HG03196 (cell line): Measurements from ENCODE around the gene PAK6.

Experiments used
- ATAC-seq: cut with Tn5 transposase; IDR thresholded peaks from one replicate; pipeline ENCODE4 v1.9.1; 2021; ENCODE audit not compliant: unreplicated experiment

Gene PAK6

GRCh38 chr15:40275523-40275922, 36.7 kb downstream of the PAK6 start:
- ATAC-seq = no peak

GRCh38 chr15:40275954-40276353, 37.1 kb downstream of the PAK6 start:
- no peak for ATAC-seq

- ATAC-seq = no peak
These were observed 38.1 kb downstream of the PAK6 start for GRCh38 chr15:40276927-40277326.

DNA sequence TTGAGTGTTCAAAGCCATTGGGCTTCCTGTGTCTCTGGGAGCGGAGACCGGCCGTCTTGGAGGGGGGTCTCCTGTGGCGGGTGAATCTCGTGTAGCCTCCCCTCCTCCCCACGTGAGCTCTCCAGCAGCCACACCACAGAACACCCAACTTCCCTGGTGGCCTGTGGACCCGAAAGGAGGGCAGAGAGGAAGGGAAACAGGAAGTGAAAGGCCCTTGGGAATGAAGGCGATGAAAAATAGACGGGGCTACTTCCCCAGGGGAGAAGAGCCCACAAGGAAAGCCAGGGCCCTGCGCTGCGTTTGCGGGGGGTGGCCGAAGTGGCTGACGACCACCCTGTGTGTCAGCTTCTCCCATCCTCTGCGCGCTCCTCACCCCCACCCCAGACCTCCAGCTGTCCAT, 38.6 kb downstream of the PAK6 start:
- ATAC-seq = no peak

DNA sequence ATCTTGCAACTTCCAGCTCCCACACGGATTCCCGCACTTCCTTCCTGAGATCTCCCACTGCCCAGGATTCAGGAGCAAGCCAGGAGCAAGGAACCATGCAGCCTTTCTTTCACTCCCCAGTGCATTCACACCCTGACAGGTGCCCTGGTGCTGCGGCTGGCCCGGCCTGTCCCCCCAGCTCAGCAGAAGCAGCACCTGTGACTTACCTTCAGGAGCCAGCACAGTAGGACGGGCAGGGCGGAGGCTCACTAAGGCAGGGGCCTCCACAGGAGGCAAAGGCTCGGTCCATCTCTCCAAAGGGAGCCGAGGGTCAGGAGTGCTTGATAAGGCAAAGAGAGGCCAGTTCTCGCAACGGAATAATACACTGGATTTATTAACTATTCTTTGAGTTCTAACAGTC, 39.2 kb downstream of the PAK6 start:
- ATAC-seq = no peak

DNA sequence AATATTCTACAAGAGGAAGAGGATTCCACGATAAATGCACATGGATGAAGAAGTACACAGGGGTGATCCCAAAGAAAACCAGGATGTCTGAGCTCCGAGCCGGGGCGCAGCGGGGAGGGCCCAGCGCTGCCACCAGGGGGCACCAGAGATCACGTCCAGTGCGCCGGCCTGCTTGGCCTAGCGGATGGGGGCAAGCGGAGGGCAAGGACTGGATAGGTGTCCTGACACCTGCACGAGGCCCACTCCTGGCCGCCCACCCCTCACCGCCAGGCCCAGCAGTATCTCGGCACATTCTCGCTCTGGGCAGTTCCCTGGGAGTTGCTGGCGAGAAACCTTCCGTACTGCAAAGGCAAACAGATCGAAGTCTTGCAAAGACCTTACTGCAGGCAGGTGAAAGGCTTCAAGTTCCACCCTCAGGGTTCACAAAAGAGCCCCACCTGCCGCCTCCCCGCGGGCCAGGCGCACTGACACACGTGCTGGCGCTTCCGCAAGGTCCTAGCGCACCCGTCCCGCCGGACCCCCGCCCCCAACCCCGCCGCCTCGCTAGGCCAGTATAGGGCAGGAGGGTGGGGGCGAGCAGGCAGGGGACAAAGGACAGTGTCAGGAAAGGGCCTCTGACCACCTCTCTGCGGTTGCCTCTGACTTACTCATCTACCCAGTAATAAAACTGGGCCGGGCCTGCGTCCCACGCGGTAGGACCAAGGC, 40.7 kb downstream of the PAK6 start:
- no peak for ATAC-seq

GRCh38 chr15:40280260-40281056, 41.6 kb downstream of the PAK6 start:
- no peak for ATAC-seq

DNA sequence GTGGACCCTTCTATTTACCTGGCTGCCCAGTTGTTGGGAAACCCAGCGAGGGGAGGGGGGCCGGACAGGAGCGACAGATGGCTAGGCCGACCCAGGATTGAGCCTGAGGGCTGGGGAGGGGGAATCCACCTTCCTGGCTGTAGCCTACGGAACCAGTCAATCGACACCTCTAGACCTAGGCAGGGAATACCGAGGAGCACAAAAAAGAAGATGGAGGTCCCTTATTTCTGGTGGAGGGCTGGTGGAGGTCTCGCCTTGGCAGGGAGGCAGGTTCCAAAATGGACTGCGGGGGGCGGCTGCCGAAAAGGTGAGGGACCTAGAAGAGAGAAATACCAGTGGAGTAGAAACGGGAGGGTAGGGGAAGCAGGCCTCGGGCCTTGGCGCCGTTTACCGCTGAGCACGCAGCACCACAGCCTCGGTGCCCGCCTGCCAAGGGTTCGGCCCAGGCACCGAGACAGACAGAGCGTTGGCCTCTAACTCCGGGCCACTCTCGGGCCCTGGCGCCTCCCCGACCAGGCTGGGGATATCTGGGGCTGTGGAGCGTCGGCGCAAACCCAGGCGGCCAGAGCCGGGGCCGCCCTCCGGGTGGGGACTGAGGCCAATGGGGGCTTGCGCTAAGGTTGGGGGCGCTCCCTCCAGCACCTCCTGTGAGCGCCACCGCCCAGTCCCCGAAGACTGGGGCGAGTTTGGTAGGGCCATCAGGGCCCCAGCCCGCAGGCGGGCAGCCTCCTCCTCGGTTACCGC, 42.4 kb downstream of the PAK6 start:
- no peak for ATAC-seq

- no peak for ATAC-seq
These were observed 42.9 kb downstream of the PAK6 start for GRCh38 chr15:40281801-40282146.

GRCh38 chr15:40282147-40282868, 43.4 kb downstream of the PAK6 start:
- ATAC-seq = no peak

- no peak for ATAC-seq
These were observed 44.2 kb downstream of the PAK6 start, which contains the start of gene ANKRD63 for GRCh38 chr15:40282869-40283614. Gene ANKRD63, minus strand, starts transcription at chr15:40283064. Its CDS starts 478 bp downstream, at chr15:40282586.

- no peak for ATAC-seq
These were observed 44.9 kb downstream of the PAK6 start for GRCh38 chr15:40283615-40284300.

DNA sequence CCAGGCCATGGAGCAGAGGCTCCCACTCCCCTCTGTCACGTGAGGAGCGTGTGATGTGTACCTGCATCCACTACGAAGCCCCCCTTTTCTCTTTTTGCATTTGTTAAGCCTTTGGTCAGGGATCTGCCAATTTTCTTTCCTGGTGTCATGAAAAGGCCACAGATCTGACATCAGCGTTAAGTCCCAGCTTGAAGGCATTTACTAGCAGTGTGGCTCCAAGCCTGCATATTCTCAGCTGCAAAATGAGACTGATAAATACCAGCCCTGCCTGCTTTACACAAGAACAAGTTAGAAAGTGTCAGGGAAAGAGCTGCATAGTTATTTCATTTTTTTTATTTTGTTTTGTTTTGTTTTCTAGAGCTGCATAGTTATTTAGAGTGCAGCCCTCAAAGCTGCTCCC, 46.3 kb downstream of the PAK6 start:
- no peak for ATAC-seq

- ATAC-seq = no peak
These were observed 46.7 kb downstream of the PAK6 start for GRCh38 chr15:40285554-40286011.

DNA sequence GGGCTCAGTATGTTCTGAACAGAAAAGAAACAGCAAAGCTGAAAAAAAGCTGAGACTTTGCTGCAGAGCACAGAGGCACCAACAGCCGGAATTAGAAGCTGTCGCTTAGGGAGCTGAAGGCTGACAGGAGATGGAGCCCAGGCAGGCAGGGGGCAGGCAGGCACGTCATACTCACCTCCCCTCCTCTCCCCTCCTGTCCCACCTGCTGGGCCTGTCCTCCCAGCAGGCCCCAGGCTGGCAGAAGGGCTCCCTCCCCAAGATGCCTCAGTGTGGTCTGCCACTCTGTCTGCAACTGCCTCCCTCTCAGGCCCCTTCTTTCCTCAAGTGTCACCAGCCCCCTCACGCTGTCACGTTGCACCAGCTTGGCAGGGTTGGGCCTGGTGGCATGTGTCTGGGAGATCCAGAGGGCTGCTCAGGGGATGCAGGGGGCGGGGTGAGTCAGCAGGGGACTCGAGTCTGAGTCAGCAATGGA, 47.2 kb downstream of the PAK6 start:
- no peak for ATAC-seq

DNA sequence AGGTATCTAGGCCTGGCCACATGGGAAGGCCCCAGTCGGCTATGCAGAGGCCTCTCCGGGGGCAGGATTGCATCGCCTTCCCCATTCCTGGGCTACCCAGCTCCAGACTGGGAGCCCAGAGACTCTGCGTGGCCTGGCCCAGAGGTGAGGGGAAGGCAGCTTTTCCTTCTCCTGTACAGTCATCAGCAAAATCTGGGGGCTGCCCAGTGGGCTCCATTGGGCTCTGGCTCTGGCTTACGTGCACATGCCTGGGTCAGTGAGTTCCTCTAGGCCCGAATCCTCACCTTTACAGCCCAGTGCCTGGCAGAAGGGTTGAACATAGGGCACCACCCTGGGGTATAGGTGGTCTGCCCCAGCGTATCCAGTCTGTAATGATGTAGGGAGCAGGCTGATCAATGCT, 47.9 kb downstream of the PAK6 start:
- no peak for ATAC-seq

GRCh38 chr15:40287505-40287904, 48.6 kb downstream of the PAK6 start:
- no peak for ATAC-seq

DNA sequence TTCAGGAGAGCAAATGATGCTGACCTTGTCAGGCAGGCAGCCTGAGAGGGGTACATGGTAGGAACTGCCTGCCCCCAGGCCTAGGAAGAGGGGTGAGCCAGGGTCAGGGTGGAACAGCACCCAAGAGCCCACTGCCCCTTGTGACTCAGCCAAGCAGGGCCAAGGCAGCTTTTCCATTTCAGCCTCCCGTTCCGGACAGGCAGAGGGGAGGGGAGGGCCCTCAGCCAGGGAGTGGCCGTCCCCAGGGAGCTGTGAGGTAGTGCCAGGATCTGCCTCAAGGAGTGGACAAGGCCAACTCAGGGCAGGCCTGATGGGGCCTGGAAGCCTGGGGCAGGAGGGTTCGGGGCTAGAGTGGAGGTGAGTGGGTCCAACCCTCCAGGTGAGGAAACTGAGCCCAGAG, 49.1 kb downstream of the PAK6 start:
- no peak for ATAC-seq

- no peak for ATAC-seq
These were observed 50.4 kb downstream of the PAK6 start for GRCh38 chr15:40289140-40289775.
